Glomerular visceral epithelial cell (primary cell): ENCODE data around the gene C13orf42.
"Not testable (repeated sequence)": the region's sequence is repeated elsewhere in the genome, so short reads cannot be mapped to it uniquely, and the experiment has no call there.

Experiments used
- DNase-seq: peaks from one replicate; pipeline ENCODE4 v3.0.0-alpha.2; 2016; ENCODE audit errors: extremely low spot score

The C13orf42 gene

DNA sequence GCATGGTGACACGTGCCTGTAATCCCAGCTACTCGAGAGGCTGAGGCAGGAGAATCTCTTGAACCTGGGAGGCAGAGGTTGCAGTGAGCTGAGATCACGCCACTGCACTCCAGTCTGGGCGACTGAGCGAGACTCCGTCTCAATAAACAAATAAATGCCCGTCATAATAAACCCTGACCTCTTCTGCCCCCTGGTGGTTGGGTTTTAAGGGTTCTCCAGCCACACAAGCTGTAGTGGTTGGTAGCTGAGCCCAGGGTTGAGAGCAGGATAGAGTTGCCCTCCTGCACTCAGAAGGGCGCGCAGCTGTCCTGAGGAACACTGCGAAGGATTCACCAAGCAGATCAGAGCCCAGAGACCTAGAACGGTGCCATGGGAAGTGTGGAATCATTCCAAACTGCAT, 9.8 kb upstream of the C13orf42 start:
- peak; percentile 13 for DNase-seq

DNA sequence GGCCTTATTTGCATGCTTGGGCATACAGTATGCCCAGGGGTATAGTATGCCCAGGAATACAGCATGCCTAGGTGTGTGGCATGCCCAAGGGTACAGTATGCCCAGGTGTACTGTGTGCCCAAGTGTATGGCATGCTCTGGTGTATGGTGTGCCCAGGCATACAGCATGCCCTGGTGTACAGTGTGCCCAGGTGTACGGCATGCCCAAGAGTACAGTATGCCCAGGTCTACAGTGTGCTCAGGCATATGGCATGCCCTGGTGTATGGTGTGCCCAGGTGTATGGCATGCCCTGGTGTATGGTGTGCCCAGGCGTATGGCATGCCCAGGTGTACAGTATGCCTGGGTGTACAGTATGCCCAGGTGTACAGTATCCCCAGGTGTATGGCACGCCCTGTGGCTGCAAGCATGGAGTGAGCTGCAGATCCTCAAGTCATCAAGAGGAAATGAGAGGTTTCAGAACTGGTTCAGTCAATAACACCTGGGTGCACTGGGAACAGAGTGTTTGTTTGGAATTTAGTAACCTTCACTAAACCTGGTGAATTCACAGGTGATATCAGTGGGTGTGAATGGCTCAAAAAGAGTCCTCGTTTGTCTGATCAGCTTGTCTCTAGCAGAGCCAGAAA, 7.8 kb upstream of the C13orf42 start:
- DNase-seq: no peak

DNA sequence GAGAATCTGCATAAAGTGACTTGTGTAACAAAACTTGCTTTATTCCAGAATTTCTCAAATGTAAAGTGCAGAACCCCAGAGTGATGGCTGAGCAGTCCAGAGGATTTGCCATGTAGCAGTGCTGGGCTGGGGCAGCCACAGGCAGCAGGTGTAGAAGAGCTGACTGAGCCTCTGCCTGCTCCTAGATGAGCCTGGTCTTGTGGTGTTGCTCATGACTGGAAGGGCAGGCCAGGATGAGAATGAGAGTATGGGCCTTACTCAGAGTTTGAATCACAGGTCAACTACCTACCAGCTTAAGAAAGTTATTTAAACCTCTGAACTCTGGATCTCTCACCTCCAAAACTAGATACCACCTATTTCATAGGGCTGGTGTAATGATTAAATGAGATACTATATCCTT, 2.9 kb upstream of the C13orf42 start:
- DNase-seq: no peak

- no peak for DNase-seq
These were observed 2.3 kb upstream of the C13orf42 start for GRCh38 chr13:51113186-51113881.

DNA sequence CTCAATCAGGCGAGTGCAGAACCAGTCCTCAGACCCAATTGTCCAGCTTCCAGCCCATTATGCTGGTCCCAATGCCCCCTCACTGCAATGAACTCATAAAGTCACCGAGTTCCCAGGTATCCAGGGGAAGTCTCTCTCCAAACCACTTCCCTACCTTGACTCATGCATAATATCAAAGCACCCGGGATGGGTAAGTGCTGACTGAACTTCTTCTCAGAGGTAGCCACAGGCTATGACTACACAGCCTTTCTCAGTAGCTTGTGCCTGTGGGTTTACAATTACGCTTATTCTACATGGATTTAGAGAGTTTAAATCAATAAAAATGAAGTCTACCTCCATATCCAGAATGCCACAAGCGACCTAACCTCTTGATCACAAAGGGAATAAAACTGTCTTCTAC, 1.7 kb upstream of the C13orf42 start:
- DNase-seq: no peak

DNA sequence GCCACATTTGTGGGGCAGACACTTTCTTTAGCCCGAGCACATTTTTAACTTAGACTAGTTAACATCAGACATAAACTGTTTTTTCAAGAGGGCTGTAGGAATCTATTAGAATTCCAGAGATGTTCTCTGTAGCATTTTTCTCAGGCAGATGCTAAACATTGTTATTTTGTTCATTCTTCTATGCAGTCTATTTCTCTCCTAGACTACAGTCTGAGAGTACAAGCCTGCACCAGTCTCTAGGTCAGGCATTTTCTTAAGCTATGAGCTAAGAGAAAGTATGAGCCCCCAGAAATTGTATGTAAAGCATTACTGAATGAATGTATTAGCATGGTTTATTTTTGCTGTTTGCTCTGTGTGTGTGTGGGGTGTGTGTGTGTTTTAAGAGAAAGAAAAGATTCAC, 923 bp upstream of the C13orf42 start:
- no peak for DNase-seq

DNA sequence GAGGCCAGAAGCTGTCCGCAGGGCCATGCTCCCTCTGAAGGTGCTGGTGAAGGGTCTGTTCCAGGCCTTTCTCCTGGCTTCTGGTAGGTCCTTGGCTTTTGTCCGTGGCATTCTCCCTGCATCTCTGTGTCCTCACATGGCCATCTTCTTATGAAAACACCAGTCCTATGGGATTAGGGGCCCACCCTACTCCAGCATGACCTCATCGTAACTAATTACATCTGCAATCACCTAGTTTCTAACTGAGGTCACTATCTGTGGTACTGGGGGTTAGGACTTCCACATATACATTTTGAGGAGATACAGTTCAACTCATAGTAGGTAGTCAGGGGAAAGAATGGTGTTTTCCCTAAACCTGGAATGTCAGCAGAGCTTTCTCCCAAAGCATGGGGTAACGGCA, 3.1 kb downstream of the C13orf42 start:
- DNase-seq: no peak

- no peak for DNase-seq
These were observed 6.0 kb downstream of the C13orf42 start for GRCh38 chr13:51105046-51105445.

GRCh38 chr13:51101636-51102235, 9.3 kb downstream of the C13orf42 start:
- DNase-seq: no peak

DNA sequence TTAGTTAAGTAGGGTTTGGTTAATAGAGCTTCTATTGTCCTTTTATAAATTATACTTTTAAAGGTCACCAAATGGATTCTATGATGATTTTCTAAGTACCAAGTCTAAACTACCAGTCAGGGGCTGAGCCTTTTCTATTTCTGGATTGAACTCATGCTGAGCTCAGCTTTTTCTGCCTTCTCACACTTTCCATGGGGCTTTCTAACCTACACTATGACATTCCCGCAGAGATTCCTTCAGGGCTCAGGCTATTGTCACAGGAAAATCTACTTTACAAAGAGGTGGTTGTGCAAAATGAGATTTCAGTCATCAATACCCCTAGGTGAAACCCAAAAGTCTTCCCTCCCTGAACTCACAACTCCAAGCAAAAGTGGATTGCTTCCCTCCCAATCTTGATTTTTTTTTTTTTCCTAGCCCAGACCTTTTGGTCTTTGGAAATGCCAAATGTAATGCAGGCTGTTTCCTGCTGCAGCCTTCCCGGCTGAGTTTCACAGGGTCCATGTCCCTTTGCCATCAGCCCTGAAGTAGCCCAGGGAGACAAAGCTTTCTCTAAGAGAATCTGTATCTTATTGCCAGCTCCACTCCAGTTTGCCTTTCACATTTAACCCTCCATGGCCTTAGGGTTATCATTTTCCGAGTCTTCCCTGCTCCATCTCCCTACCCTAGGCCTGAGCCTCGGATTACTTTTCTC, 13.6 kb downstream of the C13orf42 start:
- DNase-seq: no peak

GRCh38 chr13:51096131-51096530, 14.9 kb downstream of the C13orf42 start:
- DNase-seq: no peak

DNA sequence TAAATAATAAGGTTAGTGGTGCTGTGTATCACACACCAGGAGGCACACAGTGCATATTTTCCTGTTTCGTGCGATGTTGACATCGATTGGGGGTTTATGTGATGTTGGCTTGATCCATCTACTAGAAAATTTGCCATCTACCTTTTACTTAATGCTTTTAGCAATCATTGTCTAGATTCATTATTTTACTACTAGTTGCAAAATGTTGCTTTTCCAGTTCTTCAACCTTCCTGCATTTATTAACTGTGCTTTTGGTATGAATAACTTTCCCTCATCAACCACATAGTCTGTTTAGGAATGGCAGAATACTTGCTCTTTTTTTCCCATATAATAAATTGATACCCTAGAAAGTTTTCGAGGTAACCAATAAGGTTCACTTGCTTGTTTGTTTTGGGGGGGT, 17.5 kb downstream of the C13orf42 start:
- no peak for DNase-seq

DNA sequence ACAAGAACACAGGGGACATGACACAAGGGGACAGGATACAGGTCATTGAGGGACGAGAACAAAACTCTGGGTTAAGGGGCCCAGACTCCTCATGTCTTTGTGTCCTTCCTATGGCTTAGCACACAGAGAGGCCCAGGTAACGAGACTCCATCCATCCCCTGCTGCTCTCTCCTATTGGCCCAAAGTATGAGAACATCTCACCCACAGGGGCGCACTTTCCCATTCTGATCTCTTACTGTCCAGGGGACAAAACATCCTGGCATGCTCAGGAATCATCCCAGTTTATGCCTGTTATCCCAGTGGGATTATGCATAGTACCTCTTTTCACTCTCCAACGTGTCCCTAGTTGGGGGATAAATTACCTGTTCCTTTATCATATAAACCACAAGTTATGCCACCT, 19.2 kb downstream of the C13orf42 start:
- no peak for DNase-seq

DNA sequence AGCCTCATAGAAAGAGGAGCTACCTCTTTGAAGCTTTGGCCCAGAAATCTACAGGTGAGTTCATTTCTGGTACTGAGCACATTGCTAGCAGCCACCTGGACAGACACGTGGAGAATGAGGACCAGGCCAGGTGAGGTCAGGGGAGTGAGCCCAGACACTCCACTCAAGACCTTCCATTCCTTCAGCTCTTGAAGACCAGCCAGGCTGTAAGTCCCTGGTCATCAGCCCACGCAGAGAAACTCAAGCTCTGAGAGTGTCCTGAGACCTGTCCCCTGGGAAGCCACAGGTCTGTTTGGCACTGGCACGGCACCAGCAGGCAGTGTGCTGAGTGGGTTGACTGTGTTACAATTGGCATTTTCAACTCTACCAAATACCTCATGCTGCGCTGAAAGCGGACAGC, 27.4 kb downstream of the C13orf42 start:
- no peak for DNase-seq

GRCh38 chr13:51080478-51081065, 30.5 kb downstream of the C13orf42 start:
- DNase-seq: not testable (repeated sequence)

DNA sequence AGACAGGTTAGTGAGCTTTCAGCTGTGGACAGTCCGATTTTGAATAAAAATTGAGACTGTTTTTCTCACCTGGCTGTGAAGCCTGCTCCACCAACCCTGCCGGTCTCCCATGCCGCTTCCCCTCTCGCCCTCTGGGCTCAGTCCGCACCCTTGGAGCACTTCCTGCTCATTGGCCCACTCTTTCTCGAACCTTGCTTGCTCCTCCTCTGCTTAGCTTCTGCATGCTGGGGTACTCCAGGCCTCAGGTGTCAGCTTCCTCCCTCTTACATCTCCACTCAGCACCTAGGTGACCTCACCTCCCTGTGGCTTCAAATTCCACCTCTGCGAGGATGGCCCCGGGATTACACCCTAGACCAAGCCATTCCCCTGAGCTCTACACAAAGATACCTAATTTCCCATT, 39.6 kb downstream of the C13orf42 start:
- DNase-seq: no peak

DNA sequence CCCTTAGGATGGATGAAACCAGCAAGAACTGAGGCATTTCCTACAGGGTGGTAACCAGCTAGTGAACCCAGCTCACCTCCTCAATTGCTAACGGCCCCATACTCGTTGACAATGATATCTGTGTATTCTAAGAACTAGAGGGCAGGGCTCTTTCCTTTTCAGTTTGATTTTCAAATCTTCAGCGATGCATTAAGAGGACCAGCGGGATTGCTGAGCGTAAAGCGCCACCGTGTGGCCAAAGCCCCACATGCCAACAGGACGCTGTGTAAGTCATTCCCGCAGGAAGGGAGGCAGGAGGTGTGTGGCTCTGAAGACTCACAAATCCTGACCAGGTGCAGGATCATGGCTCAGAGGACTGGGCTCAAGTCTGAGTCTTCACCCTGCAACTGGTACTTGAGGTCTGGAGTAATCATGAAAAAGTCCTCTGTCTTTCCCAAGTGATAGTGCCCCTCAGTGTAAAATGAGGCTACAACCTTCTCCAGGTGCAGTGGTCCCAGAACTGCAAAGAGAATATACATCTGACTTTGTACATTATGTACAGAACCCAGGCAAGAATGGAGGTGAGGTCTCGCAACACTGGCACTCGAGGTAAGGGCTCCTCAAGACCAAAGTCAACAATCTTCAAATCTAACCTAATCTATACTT, 40.9 kb downstream of the C13orf42 start:
- DNase-seq: peak; percentile 82

DNA sequence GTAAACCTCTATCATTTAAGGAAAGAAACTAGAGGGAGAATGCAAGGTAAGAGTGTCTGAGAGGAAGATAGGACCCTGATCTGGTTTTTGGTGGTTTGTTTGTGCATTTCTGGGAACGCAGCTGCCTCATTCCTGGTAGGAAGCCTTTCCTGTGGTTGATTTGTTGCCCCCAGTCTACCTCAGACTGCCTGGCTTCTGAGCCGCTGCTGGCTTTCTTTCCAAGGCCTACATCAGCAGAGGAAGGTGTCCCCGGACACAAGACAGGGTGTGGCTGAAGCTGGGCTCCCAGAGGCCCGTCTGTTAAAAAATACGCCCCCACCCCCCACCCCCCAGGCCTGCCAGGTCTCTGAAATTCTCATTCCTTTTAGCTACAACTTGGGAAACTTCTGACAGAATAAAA, 42.6 kb downstream of the C13orf42 start:
- DNase-seq: no peak

- DNase-seq: no peak
These were observed 43.4 kb downstream of the C13orf42 start for GRCh38 chr13:51067706-51068105.

- DNase-seq: no peak
These were observed 43.8 kb downstream of the C13orf42 start for GRCh38 chr13:51067210-51067701.

DNA sequence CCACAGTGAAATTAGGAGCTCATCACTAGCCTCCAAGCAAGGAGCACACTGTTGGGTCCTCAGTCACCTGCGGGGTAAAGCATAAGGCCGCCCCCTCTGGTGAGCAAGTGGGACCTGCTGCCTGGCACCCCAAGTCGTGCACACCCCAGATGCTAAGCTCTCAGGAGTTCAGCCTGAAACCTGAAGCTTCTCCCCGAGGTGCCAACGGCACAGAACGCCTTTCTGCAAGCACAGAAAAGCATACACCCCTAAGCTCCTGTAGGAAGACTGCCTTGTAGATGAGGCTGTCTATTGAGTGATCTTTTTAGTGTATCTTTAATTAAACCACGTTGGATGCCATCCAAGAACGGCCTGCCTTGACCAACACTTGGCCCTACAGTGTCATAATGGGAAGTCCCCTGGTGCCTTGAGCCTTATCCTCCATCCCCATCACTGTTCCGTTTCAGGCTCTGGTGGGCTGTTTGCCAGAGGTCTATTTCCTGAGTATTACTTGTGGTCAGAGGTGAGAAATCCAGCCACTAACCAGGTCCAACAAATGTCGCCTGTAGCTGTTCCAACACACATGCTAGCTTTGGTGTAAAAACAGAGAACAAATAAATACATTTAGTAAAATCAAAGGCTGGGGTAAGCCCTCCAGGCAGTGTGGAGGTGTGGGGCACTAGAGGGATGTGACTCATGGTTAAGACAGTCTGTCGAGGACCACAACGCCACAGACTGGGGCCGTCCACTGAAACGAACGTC, 44.8 kb downstream of the C13orf42 start:
- peak; percentile 63 for DNase-seq
